HepG2 (cell line): ENCODE results near the gene CORO7. TPM values are rescaled to one million over a fixed set of nuclear protein-coding genes. Genes with fewer than 3 reads are reported as not detected.

Experiments used
- GLI4 ChIP-seq: sonication (generic); formaldehyde crosslinking; IDR thresholded peaks from 2 replicates; pipeline ENCODE4 v1.5.1; 2020; ENCODE audit warnings: missing genetic modification reagents, mild to moderate bottlenecking, moderate library complexity, borderline replicate concordance
- HNRNPL ChIP-seq: fragments of 200-400 bp; formaldehyde crosslinking; IDR thresholded peaks from 2 replicates; pipeline ENCODE4 v1.6.1; 2017; ENCODE audit warnings: mild to moderate bottlenecking, low read depth, low read length
- LCORL ChIP-seq, 2 experiments: fragments of 450-650 bp in 1 of 2; sonication (generic) in 1 of 2; formaldehyde crosslinking in 1 of 2; IDR thresholded peaks; 2 replicates each; pipeline versions ENCODE4 v1.5.0 to v1.6.1; 2017 to 2020; ENCODE audit warnings: antibody characterized with exemption in 1 of 2, missing genetic modification reagents in 1 of 2
- NR2C2 ChIP-seq: sonication (generic); formaldehyde crosslinking; IDR thresholded peaks from 2 replicates; pipeline ENCODE4 v1.4.0; 2020; ENCODE audit warnings: missing genetic modification reagents, mild to moderate bottlenecking, moderate library complexity, borderline replicate concordance
- NR2F2 ChIP-seq: IDR thresholded peaks from 2 replicates; pipeline ENCODE4 v1.6.1; 2012; ENCODE audit warnings: low read depth, inconsistent platforms, borderline replicate concordance
- PHF8 ChIP-seq: sonication (generic); formaldehyde crosslinking; IDR thresholded peaks from 2 replicates; pipeline ENCODE4 v1.5.0; 2020; ENCODE audit warnings: missing genetic modification reagents
- RARA ChIP-seq: IDR thresholded peaks from 2 replicates; pipeline ENCODE4 v1.6.1; 2016; ENCODE audit warnings: missing genetic modification reagents, missing compliant biosample characterization
- ZNF577 ChIP-seq: sonication (generic); formaldehyde crosslinking; IDR thresholded peaks from 2 replicates; pipeline ENCODE4 v1.4.0; 2020; ENCODE audit warnings: mild to moderate bottlenecking, low read depth, missing genetic modification reagents, borderline replicate concordance
- polyA plus RNA-seq, 8 experiments: library from polyadenylated mRNA; depleted of rRNA in 3 of 8; stranded (reverse) in 7 of 8; unstranded in 1 of 8; fragments of >200 nt; fragmentation: Illumina TruSeq in 4 of 8; extraction: Trizol in 4 of 8; gene quantifications; 2 replicates each; pipeline versions ENCODE4 v1.2.1 to v1.2.3, GENCODE V29; 2011 to 2016; ENCODE audit warnings: low read depth in 4 of 8, missing spikeins in 1 of 8, mixed read lengths in 1 of 8; ENCODE audit not compliant: insufficient read depth in 1 of 8
- total RNA-seq, 5 experiments: library from RNA; depleted of rRNA; stranded (reverse); fragments of >200 nt; fragmentation: Illumina TruSeq; extraction: Trizol; gene quantifications; 2 replicates each; pipeline ENCODE4 v1.2.3, GENCODE V29; 2016; ENCODE audit warnings: low read depth in 1 of 5
- TF ChIP-seq, protein P1 (sequence below): sonication (generic); formaldehyde crosslinking; IDR thresholded peaks from 2 replicates; pipeline ENCODE4 v1.8.0; 2022; ENCODE audit warnings: missing genetic modification reagents, mild to moderate bottlenecking, moderate library complexity, borderline replicate concordance

The CORO7 gene
- total and polyA plus RNA-seq, 2 of the 13 experiments (the other 11 are each of a cell fraction or from before 2014, with no cell fraction given): 9.9 to 14.3 TPM

DNA sequence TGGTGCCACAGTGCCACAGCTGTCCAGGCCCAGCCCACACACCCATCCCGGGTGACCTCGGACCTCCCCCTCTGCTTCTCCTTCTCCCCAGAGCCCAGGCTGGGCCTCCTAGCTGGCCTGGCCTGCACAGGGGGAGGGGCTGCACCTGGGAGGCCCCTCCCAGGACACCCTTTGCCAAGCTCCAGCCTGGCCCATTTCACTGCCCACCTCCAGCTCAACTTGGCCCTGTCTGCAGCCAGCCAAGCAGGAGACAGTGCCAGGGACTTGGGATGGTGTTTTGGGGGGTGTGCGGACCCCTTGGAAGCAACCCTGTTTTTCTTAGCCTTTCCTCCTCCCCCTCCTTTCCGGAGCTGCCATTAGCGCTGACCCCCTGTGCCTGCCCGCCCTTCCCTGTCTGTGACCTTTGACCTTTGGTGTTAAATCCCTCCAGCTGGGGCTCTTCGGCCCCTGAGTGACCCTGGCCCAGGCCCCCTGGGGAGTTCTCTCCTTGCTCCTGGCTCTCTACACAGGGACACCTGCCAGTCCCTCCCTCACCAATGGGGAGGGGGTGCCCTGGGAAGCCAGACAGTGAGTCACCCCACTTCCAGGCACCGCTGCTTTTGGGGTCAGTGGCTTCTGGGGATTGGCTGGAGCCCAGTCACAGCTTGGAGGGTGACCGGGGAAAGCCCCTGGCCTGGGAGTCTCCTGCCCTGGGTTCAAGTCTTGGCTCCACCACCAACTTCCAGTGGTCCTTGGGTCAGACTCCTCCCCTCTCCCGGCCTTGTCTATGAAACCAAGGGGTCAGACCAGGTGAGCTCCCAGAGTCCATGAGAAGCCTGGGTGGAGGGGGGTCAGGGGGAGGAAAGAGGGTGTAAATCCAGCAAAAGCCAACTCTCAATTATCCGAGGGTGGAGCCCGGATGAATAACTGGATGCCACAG is 98.6 kb downstream of the CORO7 start (continued):
- no peak for TF ChIP-seq ZNF577 (CRISPR knock-in tag)
- TF ChIP-seq HNRNPL: peak; percentile 61
- 0 out of 2 replicates have a peak, but pooled peaks have one; percentile 17 for TF ChIP-seq PHF8
- TF ChIP-seq GLI4 (CRISPR knock-in tag): no peak
- TF ChIP-seq NR2F2: peak; percentile 19; the same call in 1 of the 2 replicates
- peak; percentile 40 for TF ChIP-seq RARA (CRISPR knock-in tag)
- peak; percentile 85 for TF ChIP-seq NR2C2 (CRISPR knock-in tag)
- TF ChIP-seq, protein P1, sequence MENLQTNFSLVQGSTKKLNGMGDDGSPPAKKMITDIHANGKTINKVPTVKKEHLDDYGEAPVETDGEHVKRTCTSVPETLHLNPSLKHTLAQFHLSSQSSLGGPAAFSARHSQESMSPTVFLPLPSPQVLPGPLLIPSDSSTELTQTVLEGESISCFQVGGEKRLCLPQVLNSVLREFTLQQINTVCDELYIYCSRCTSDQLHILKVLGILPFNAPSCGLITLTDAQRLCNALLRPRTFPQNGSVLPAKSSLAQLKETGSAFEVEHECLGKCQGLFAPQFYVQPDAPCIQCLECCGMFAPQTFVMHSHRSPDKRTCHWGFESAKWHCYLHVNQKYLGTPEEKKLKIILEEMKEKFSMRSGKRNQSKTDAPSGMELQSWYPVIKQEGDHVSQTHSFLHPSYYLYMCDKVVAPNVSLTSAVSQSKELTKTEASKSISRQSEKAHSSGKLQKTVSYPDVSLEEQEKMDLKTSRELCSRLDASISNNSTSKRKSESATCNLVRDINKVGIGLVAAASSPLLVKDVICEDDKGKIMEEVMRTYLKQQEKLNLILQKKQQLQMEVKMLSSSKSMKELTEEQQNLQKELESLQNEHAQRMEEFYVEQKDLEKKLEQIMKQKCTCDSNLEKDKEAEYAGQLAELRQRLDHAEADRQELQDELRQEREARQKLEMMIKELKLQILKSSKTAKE: peak; percentile 19; the same call in 1 of the 2 replicates
- no peak for TF ChIP-seq LCORL (IDR thresholded peaks at IDR 0.05)
- TF ChIP-seq LCORL (CRISPR knock-in tag; IDR thresholded peaks at IDR 0.05): 0 out of 2 replicates have a peak, but pooled peaks have one; percentile 19
- TF ChIP-seq, all 625 proteins: peak for 18
